HUES6 (cell line): ENCODE data around the gene FAM174B.

Experiments used
- H3K27ac ChIP-seq: 2 replicates; pipeline ENCODE4 v1.7.0; 2013; ENCODE audit warnings: low read depth, mild to moderate bottlenecking, low read length, inconsistent platforms
- H3K27me3 ChIP-seq: 2 replicates; pipeline ENCODE4 v1.6.1; 2013; ENCODE audit warnings: low read length; ENCODE audit not compliant: control insufficient read depth, insufficient read depth
- H3K36me3 ChIP-seq: 2 replicates; pipeline ENCODE4 v1.6.1; 2013; ENCODE audit warnings: low read length; ENCODE audit not compliant: control insufficient read depth, insufficient read depth
- H3K4me1 ChIP-seq: 2 replicates; pipeline ENCODE4 v1.6.1; 2013; ENCODE audit warnings: low read length; ENCODE audit not compliant: control insufficient read depth, insufficient read depth
- H3K4me3 ChIP-seq: 2 replicates; pipeline ENCODE4 v1.5.1; 2013; ENCODE audit warnings: low read depth, low read length
- H3K9ac ChIP-seq: one replicate; pipeline ENCODE4 v1.6.1; 2013; ENCODE audit warnings: mild to moderate bottlenecking, low read length
- H3K9me3 ChIP-seq: 2 replicates; pipeline ENCODE4 v1.6.1; 2013; ENCODE audit warnings: low read depth, low read length; ENCODE audit not compliant: control insufficient read depth, insufficient read depth

Gene FAM174B

GRCh38 chr15:92653366-92653765 is 2.2 kb downstream of the FAM174B start:
- Histone ChIP-seq H3K4me1 (peaks cover 58% of the 10 kb centered on the region), H3K9ac (no peak overlapping the region), H3K27me3 (peaks cover 16% of the 10 kb centered on the region), H3K36me3 (peaks cover 24% of the 10 kb centered on the region; the same call in 1 of the 2 replicates), H3K4me3 (no peak overlapping the region; the same call in 1 of the 2 replicates), H3K9me3 (peaks cover 13% of the 10 kb centered on the region), H3K27ac (no peak overlapping the region)

DNA sequence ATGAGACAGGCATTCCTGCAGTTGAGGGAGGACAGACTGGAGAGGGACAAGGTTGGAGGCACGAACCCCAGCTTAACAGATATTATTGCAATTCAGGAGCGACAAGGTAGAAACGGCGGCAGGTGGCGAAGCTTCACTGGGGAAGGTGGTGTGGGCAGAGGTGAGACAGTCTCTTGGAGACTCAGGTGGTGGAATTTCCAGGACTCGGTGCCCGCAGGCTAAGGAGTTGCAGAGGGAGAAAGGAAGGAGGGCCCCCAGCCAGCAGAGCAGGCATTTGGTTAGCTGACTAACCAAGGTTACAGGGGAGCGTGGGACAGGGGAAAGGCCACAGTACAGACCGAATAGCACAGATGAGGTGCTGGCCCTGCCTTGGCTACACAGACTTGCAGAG is 3.0 kb downstream of the FAM174B start:
- peaks cover 24% of the 10 kb centered on the region; the same call in 1 of the 2 replicates for H3K36me3 ChIP-seq
- H3K9me3 ChIP-seq, result peaks cover 13% of the 10 kb centered on the region
- H3K4me1 ChIP-seq, result peaks cover 63% of the 10 kb centered on the region
- H3K27ac ChIP-seq, result no peak overlapping the region
- H3K27me3 ChIP-seq, result peaks cover 16% of the 10 kb centered on the region
- H3K4me3 ChIP-seq, result no peak overlapping the region; the same call in 1 of the 2 replicates
- peak overlapping the region; percentile 35 for H3K9ac ChIP-seq

DNA sequence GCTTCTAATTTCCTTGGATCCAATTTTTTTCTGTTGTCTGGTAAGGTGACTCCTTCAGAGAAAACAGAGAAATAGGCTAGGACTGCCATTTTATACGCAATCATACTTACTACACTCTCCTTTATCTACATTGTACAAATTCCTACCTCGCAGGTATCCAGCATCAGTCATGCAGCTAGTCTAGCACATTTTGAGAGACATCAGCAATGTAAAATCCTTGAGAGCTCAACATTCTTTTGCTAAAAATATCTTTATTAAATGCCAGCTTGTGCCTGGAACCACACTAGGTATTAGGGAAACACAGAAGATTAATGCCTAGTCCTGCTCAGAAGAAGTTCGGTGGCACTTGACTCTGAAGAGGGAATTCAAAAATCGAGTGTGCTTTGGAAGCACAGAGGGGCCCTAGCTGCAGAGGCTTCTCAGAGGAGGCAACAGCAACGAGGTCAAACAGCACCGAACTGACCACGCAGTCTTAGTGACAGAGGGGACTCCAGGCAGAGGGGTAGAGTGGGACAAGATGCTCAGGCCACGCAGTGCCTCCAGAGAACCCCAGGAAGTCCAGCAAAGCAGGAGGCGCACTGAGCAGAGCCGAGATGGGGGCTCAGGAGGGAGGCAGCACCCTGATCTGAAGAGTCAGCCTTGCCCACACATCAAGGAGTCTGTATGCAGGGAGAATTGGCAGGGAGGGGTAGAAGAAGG is 3.5 kb downstream of the FAM174B start:
- Histone ChIP-seq H3K4me1 (peaks cover 68% of the 10 kb centered on the region), H3K9me3 (peaks cover 12% of the 10 kb centered on the region), H3K27ac (no peak overlapping the region), H3K27me3 (peaks cover 14% of the 10 kb centered on the region), H3K9ac (peak overlapping the region; percentile 35), H3K36me3 (peaks cover 24% of the 10 kb centered on the region; the same call in 1 of the 2 replicates), H3K4me3 (no peak overlapping the region; the same call in 1 of the 2 replicates)

GRCh38 chr15:92650966-92651365 is 4.6 kb downstream of the FAM174B start:
- peaks cover 24% of the 10 kb centered on the region; the same call in 1 of the 2 replicates for H3K36me3 ChIP-seq
- H3K4me3 ChIP-seq, result no peak overlapping the region
- no peak overlapping the region for H3K9ac ChIP-seq
- peaks cover 72% of the 10 kb centered on the region for H3K4me1 ChIP-seq
- H3K27me3 ChIP-seq, result peaks cover 3% of the 10 kb centered on the region; the same call in 1 of the 2 replicates
- H3K9me3 ChIP-seq, result peaks cover 4% of the 10 kb centered on the region; the same call in 1 of the 2 replicates
- no peak overlapping the region for H3K27ac ChIP-seq

GRCh38 chr15:92650256-92650655 is 5.3 kb downstream of the FAM174B start:
- H3K9me3 ChIP-seq, result peaks cover 4% of the 10 kb centered on the region; the same call in 1 of the 2 replicates
- H3K4me3 ChIP-seq, result no peak overlapping the region
- H3K27me3 ChIP-seq, result no peaks in the 10 kb centered on the region
- H3K4me1 ChIP-seq, result peaks cover 76% of the 10 kb centered on the region
- H3K9ac ChIP-seq, result no peak overlapping the region
- H3K36me3 ChIP-seq, result peaks cover 24% of the 10 kb centered on the region; the same call in 1 of the 2 replicates
- peak overlapping the region; percentile 19; the same call in 1 of the 2 replicates for H3K27ac ChIP-seq

GRCh38 chr15:92648190-92648875 is 7.2 kb downstream of the FAM174B start:
- H3K27ac ChIP-seq, result peak overlapping the region; percentile 99
- peaks cover 79% of the 10 kb centered on the region for H3K4me1 ChIP-seq
- H3K27me3 ChIP-seq, result no peaks in the 10 kb centered on the region
- peaks cover 21% of the 10 kb centered on the region; the same call in 1 of the 2 replicates for H3K36me3 ChIP-seq
- peak overlapping the region; percentile 29; the same call in 1 of the 2 replicates for H3K4me3 ChIP-seq
- peak overlapping the region; percentile 88 for H3K9ac ChIP-seq
- peaks cover 4% of the 10 kb centered on the region; the same call in 1 of the 2 replicates for H3K9me3 ChIP-seq

- Histone ChIP-seq H3K36me3 (peaks cover 17% of the 10 kb centered on the region; the same call in 1 of the 2 replicates), H3K27ac (peak overlapping the region; percentile 99), H3K27me3 (no peaks in the 10 kb centered on the region), H3K4me1 (peaks cover 72% of the 10 kb centered on the region), H3K9ac (peak overlapping the region; percentile 88), H3K4me3 (peak overlapping the region; percentile 29; the same call in 1 of the 2 replicates), H3K9me3 (peaks cover 7% of the 10 kb centered on the region; the same call in 1 of the 2 replicates)
These were observed 8.0 kb downstream of the FAM174B start for GRCh38 chr15:92647467-92648163.

- H3K36me3 ChIP-seq, result peaks cover 9% of the 10 kb centered on the region; the same call in 1 of the 2 replicates
- no peak overlapping the region for H3K4me3 ChIP-seq
- no peaks in the 10 kb centered on the region for H3K27me3 ChIP-seq
- peak overlapping the region; percentile 75 for H3K9ac ChIP-seq
- peaks cover 65% of the 10 kb centered on the region for H3K4me1 ChIP-seq
- peaks cover 7% of the 10 kb centered on the region; the same call in 1 of the 2 replicates for H3K9me3 ChIP-seq
- H3K27ac ChIP-seq, result peak overlapping the region; percentile 95
These were observed 9.4 kb downstream of the FAM174B start for GRCh38 chr15:92646216-92646615.

- H3K27me3 ChIP-seq, result no peaks in the 10 kb centered on the region
- H3K9me3 ChIP-seq, result peaks cover 4% of the 10 kb centered on the region; the same call in 1 of the 2 replicates
- H3K4me3 ChIP-seq, result no peak overlapping the region
- peak overlapping the region; percentile 22 for H3K9ac ChIP-seq
- H3K27ac ChIP-seq, result peak overlapping the region; percentile 95
- peaks cover 4% of the 10 kb centered on the region; the same call in 1 of the 2 replicates for H3K36me3 ChIP-seq
- H3K4me1 ChIP-seq, result peaks cover 65% of the 10 kb centered on the region
These were observed 9.8 kb downstream of the FAM174B start for GRCh38 chr15:92645731-92646130.

DNA sequence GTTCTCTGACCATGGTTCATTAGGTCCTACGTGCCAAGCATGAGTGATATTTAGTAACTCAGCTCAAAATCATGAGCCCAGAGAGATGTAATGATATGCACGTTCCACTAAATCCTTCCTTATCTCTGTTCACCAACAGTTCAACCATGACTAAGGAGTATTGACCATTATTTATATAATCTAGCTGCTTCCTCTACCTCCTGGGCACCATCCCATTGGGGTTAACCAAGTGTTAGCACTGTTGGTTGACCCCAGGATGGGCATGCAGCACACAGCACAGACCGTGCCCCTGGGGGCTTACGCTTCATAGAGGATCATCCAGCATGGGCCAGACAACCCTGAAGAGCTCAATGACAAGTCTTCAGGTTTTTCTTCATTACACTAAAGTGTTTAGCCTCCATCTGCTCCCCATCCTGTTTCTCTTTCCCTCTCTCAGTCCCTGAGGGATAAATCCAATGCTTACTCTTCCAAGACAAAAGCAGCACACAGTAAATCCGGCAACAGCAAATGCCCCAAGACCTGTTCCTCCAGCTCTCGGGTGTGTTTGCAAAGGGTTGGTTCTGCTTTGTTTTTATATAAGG is 10.4 kb downstream of the FAM174B start:
- Histone ChIP-seq H3K4me1 (peaks cover 59% of the 10 kb centered on the region), H3K27ac (peak overlapping the region; percentile 95), H3K9ac (peak overlapping the region; percentile 22), H3K36me3 (peaks cover 3% of the 10 kb centered on the region; the same call in 1 of the 2 replicates), H3K9me3 (peaks cover 4% of the 10 kb centered on the region; the same call in 1 of the 2 replicates), H3K4me3 (no peak overlapping the region), H3K27me3 (no peaks in the 10 kb centered on the region)
